NCI-H226 (cell line): ENCODE measurements around the gene ADAMTS15.

Experiments
- DNase-seq: peaks from one replicate; pipeline ENCODE4 v3.0.0-alpha.2; 2015

The ADAMTS15 gene

DNA sequence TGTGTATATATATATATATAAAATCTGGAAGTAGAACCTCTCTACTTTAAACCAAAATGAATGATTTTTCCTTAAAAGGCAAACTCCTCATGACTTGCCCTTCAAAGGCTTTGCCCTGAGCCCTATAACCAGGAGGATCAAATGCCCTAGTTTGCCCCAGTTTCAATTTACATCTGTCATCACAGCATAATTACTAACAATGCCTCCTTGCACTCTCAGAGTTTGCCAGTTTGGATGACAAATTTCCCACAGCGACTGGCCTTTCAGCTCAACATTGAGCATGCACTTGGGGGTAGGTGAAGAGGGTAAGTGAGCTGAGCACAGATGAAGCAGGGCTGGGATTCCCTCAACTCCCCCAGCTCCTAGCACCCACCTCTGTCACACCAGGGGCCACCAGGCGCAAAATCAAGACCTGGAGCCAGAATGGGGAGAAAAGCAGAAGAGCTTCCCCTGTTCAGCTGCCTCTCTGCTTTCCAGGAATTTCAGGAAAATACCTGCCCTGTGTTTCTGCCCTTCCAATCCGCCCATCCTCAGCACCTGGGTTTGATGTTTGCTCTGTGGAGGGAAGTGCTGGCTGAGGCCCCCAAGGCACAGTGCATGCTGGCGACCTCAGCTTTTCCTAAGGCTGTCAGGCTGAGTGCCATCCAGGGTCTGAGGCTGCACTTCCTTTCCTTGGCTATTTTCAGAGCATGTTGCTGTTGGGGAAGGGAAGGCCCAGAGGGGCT, 67.5 kb downstream of the ADAMTS15 start:
- DNase-seq = no peak

DNA sequence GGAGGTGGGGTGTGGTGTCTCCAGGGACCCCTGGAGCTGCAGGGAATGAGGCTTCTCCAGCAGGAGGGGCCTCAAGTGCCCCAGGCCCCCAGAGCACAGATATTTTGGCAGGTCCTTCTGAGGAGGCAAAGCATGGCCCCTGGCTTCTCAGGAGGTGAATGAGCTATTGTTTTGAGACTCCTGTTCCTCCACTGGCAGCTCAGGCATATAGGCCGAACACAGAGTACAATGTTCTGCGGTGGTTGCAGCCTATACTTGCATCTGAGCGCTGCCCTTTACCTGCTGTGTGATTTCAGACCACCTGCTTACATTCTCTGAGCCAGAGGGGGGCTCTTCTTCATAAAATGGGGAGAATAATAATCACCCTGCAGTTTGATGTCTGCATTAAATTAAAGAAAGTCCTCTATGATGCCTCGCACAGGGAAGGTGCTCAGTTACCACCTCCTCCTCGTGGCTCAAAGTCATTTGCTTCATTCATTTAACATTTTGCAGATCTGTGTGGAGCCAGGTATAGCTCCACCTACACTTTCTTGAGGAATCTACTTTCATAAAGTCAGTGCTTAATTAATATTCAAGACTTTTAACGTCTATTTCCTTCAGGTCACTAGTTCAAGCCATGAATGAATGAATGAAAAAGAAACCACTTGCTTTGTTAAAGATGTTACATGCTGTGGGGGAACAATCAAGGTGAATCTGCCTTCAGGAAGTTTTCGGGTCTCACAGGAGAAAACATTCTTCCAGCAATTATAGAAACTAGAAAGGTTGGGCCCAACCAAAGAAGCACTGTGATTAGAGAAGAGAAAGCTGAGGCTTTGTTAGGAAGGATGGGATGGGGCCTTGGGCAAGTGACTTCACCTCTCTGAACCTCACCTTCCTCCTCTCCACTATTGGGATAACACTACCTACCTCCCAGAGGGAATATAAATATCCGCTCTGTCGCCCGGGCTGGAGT, 68.4 kb downstream of the ADAMTS15 start:
- no peak for DNase-seq

- DNase-seq = no peak
Measured at GRCh38 chr11:130518164-130518680, 69.8 kb downstream of the ADAMTS15 start.

DNA sequence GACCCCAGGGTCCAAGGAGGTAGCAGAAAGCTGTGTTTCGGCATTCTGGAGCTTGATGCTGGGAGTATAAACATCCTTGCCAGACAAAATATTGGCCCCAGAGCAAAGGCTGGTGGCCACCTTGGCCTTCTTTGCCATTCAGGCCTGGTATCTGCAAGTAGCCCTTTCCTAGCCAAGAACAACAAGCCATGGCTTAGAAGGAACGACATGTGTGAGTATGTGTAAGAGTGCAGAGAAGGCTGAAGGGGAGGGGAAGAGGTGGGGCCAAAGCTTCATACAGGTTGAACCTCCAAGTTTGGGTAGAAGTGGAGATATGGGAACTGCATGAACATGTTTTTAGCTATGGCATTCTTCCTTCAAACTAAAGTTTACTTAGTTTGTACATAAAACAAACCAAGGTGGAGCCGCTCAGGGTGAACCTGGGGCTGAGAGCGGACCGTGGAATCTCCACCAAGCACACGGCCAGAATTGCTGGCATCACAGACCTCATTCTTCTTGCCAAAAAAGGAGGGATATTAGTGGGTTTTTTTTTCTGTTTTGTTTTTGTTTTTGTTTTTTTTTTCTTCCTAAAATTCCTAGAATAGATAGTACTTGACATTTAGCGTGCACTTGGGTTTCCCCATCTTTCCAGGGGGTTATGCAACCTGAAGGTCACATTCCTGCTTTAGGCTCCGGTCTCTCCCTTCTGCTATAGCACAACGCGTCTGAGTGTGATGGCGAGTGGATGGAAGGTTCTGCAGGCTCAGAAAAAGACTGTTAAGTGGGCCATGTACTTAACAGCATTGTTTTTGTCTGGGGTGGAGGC, 70.9 kb downstream of the ADAMTS15 start:
- no peak for DNase-seq

DNA sequence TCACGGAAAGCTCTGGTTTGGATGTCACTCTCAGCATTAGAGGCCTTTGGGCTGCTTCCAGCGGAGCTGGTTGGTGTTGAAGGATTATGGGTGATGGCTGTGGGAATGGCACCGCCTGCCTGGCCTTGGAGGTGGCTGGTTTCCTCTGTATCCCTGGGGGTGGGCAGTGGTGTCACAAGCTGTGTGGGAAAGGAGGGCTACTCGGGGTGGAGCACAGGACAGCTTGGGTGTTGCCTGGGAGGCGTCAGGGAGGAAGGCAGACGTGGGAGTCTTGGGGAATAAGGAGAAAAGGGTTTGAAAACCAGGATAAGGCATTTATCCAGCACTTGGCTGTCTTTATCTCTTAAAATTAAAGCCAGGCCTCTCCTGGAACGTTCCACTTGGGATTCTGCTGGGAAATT, 71.8 kb downstream of the ADAMTS15 start:
- DNase-seq = no peak

DNA sequence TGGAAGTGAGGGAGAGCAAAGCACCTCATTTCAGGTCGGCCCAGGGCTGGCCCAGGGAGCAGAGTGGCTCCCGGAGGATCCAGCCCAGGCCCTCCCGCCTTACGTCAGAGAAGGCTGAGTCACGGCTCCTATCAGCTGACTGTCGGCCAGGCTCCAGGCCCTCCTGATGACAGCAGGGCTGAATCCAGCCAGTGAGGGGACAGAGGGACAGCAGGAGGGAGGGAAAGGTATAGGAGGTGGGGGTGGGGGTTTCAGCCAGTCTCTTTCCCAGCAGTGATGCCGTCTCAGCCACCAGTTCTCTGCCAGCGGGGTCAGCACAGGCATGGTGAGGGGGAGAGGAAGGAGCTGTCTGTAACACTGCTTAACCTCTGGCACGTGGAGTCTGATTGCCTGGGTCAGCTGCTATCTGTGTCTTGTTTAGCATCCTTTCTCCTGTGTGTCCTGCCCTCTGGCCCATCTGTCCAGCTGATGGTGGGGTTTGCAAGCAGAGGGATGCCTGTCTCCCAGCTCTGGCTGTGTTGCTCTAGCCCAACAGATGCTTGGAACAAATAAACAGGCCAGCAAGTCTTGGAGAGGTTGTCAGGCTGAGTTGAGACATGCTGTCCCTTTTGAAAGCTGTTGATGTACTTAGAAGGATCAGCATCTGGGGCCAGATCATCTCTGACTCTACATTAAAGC, 74.0 kb downstream of the ADAMTS15 start:
- peak; percentile 92 for DNase-seq

DNA sequence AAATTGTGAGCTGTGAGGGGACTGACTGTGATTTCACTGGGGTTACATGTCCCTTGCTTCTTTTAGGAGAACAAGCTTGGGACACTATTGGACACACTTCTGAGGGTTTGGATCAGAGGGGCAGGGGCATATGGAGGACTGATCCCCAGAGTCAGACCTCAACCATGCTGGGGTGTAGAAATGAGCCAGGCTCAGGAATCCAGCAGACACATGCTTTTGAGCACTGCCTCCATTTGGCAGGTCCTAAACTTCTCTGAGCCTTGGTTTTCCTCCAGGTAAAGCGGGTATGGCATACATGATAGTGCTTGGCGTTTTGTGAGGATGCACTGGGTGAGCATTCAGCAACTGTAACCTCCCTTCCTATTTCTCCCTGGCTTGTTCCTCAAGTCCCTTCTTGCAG, 74.7 kb downstream of the ADAMTS15 start:
- DNase-seq = no peak

GRCh38 chr11:130523609-130524008, 75.2 kb downstream of the ADAMTS15 start:
- no peak for DNase-seq

DNA sequence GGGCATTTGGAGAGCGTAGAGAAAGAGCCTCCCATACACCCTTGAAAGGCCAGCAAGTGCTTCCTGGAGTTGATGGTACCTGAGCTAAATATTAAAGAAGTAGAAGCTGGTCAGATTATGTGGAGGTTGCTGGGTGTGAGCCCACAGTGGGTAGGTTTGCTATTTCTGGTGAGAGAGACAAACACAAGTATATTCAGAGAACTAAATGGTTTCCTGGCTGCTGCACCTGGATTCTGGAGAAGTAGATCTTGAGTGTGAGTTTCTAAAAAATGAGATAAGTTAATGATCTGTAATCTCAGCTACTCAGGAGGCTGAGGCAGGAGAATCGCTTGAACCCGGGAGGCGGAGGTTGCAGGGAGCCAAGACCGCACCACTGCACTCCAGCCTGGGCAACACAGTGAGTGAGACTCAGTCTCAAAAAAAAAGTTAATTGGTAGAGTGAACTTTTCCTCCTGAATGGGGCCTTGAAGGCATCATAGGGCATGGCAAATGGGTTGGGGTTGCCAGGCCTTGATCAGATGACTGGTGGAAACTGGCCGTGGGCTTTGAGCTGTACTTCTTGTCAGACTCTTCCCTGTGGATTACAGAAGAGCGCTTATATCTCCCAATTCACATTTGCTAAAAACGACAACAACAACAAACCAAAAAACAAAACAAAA, 75.8 kb downstream of the ADAMTS15 start:
- DNase-seq = no peak

- DNase-seq = no peak
Measured at GRCh38 chr11:130525307-130525706, 76.9 kb downstream of the ADAMTS15 start.
